HG03565 (cell line): ENCODE results near the gene CXCR6.

Source experiments
- ATAC-seq: cut with Tn5 transposase; IDR thresholded peaks from one replicate; pipeline ENCODE4 v1.9.1; 2021; ENCODE audit warnings: mild to moderate bottlenecking, moderate library complexity; ENCODE audit not compliant: unreplicated experiment

Gene CXCR6

GRCh38 chr3:45943207-45943846 is at the start of gene CXCR6:
Gene CXCR6, plus strand, starts transcription at chr3:45943464. Its CDS starts 3,018 bp downstream, at chr3:45946482.
- ATAC-seq: no peak

- ATAC-seq: no peak
Observed at GRCh38 chr3:45894015-45894414, 49.2 kb upstream of the CXCR6 start.

GRCh38 chr3:45895686-45896468 is 47.4 kb upstream of the CXCR6 start:
- ATAC-seq: no peak

DNA sequence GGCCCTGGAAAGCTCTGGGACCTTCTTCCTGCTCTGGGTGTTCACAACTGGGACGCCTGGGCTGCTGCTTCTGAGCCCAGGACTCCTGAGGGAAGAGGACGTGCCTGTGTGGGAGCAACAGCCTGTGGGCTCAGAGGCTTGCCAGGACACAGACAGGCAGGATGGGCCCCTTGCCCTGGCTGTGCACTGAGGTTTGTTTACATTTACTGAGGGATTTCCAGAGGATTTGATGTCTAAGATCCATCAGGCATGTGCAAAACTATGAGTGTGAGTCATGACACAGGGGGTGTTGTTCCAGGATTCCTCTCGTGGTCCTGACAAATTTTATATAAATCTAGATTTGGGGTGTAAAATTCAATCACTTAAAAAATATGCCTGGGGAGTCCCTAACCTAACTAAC is 46.3 kb upstream of the CXCR6 start:
- no peak for ATAC-seq

GRCh38 chr3:45904931-45905330 is 38.3 kb upstream of the CXCR6 start:
- no peak for ATAC-seq

GRCh38 chr3:45905755-45906154 is 37.5 kb upstream of the CXCR6 start:
- ATAC-seq: no peak

DNA sequence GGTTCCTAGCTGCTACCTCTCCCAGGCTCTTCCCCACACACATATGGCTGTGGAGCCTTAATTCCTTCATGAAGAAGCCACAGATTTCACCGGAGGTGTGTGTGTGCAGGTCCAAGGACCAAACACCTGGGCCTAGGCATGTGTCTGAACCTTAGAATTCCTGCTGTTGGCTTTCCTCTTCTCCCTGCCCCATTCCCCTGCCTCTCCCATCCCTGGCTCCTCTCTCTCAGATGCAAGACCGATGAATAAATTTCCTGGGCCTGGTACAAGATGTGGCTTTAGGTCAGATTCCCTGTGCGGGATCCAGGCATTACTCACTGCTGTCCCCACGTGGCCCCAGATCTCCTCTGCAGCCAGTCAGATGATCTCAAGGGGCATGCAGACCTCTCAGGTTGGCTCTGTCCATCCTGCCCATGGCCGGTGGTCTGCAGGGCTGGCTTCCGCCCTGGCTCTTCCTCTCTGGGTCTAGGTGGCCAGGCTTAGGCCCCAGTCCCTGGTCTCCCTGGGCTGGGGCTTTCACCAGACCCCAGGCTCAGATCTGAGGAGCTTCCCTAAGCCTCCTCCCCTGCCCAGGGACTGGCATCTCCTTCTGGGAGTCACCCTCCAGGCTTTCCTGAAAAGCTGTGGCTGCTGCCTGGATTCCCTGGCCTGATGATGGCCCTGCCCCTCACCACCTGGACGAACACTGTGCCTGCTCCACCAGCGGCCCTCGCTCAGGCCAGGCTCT is 36.4 kb upstream of the CXCR6 start:
- ATAC-seq: no peak

DNA sequence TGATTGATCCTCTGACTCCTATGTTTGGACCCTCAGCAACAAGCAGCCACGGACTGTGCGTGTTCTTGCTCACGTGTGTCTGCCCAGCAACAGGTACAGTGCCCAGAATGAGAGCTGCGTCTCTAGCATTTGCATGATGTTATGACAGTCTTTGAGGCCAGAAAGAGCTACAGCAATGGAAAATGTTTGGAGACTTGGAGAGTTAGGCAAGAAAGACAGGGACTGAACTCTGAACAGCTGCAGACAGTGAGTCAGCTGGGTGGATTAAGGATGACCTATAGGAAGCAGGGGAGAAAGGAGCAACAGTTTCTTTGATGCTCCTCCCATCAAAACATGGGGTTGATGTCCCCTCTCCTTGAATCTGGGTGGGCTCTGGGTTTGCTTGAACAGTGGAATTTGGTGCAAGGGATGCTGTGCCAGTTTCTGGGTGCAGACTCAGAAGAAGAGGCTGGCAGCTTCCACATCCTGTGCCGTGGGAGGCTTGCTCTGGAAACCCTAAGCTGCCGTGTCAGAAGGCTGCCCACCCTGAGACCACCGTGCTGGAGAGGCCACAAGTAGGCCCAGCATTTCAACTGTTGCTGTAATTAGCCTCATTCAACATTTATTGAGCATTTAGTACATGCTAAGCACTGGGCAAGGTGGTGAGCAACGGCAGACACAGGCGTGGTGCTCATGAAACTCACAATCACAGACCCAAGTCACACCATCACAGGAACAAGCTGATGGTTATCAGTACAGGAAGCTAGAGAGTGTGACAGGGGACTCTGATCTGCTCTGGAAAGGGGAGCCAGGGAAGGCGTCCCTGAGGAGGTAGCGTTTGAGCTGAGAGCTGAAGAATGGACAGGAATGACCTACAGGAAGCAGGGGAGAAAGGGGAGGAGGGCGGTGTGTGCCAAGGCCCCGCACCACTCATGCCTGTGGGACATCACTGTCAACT is 35.2 kb upstream of the CXCR6 start:
- ATAC-seq: no peak

GRCh38 chr3:45908761-45909160 is 34.5 kb upstream of the CXCR6 start:
- no peak for ATAC-seq

DNA sequence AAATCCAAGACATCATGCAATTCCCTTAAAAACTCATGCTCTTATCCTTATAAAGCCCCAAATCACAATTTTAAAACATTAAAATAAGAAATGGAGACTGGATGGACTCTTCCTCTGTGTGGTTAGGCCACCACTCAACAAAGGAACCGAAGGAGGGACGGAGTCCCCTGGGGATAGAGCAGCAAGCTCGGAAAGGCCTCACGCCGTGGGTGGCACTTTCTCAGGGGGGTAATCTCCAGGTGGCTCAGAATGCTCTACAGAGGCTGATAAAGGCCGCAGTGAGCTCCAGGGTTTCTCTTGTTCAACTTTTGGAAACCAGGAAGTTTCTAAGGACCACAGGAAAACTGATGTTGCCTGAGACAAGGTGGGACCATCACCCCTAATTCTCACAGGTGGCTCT is 33.7 kb upstream of the CXCR6 start:
- no peak for ATAC-seq

DNA sequence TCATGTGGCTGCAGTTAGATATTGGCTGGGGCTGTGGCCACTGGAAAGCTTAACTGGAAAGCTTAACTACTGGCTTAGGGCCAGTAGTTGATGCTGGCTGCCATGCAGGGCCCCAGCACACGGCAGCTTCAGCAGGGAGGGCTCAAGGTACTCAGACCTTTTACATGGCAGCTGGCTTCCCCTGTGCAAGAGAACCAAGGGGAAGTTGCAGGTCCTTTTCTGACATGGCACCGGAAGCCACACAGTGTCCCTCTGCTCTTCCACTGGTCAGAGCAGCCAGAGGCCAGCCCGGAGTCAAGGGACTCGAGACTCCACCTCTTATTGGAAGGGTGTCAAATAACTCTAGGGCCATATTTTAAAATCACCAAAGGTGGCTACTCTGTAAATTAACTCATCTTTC is 32.4 kb upstream of the CXCR6 start:
- ATAC-seq: no peak

GRCh38 chr3:45911511-45912226 is 31.6 kb upstream of the CXCR6 start:
- no peak for ATAC-seq

- no peak for ATAC-seq
Observed at GRCh38 chr3:45912435-45912834, 30.8 kb upstream of the CXCR6 start.

GRCh38 chr3:45914362-45915058 is 28.8 kb upstream of the CXCR6 start:
- ATAC-seq: no peak

DNA sequence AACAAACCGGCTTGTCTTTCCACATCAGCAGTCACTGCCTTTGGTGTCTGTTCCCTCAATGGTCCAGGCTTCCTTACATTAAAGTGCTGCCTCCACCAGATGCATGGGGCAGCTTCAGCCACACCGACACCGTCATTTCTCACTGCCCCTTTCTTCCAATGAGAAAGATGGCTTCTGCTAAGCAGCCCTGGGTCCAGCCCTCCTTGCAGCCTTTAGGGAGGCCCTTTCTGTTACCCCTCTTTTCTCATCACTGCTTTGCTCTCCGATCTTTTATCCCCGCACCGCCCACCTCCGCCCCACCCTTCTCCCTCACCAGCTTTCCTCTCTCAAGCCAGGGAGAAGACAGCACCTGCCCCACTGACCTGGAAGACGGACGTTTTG is 28.2 kb upstream of the CXCR6 start:
- no peak for ATAC-seq

DNA sequence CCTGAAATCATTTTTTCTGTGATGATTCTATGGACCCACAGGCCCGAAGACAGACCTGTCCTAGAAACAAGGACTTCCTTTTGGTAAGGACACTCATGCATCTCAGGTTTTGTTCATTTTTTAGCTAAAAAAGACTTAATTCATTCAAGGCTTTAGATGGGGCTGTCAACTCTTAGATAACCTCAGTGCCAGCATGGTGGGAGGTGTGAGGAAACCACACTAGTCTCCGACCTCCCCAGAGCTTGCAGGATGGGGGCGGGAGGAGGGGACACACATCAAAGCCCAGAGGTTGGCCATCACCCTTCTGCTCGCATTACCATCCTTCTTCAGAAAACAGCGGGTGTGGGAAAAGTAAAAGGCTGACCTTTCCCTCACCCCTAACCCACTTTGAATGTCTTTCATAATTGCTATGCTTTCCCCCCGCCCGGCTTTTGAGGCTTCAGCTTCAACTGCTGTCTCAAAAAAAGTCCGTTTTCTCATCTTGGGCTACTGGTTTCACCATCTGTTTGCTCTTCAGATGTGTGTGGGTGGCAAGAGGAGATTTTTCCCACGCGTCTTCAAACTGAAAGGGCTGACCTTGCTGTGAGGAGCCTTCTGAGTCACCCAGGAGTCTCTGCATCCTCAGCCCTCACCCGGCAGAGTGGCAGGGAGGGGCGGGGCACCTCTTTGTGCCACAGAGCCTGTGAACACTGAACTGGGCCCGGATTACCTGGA is 27.6 kb upstream of the CXCR6 start:
- ATAC-seq: peak; percentile 89

DNA sequence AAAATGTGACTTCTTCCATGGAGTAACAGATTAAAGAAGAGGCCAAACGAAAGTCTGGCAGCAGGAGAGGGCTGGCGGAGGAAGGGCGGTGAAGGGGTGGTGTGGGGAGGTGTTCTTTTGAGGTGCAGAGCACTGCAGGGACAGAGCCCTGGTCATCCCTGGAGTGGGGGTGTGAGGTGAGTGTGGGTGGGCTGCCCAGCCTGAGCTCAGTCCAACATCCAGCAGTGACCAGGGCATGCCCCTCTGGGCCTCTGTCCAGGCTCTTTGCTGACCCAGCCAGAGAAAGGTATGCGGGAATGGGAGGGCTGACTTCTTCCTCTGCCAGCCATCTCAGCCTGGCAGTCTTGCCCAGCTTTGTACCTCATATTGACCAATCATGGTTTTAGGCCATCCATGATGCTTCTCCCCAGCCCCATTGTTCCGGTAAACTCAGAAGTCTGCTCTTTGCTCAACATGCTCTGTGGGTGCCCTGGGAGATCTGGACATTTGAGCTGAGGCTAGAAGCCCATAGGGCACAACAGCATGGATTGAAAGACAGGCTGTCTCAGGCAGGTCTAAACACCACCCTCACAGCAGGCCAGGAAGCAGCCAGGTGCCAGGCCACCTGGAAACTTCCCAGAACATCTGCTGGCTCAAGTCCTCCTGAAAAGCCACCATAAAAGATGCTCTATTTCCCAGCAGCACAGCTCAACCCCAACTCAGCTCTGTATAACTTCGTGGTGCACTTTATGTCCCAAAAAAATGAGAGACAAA is 25.9 kb upstream of the CXCR6 start:
- ATAC-seq: no peak
